Type B pancreatic cell (in vitro differentiated cells): Measurements from ENCODE around the gene PARK7. TPM values are rescaled to one million over a fixed set of nuclear protein-coding genes. Genes with fewer than 3 reads are reported as not detected.

Source experiments
- DNase-seq: peaks from one replicate; pipeline ENCODE4 v3.0.0; 2021; ENCODE audit warnings: mixed read lengths; ENCODE audit not compliant: unreplicated experiment; ENCODE audit errors: extremely low spot score
- H3K27ac Mint-ChIP-seq: 2 replicates; pipeline ENCODE4 v1.8.0; 2021; ENCODE audit warnings: mild to moderate bottlenecking, mixed read lengths
- H3K27me3 Mint-ChIP-seq: 2 replicates; pipeline ENCODE4 v1.8.0; 2021; ENCODE audit warnings: mixed read lengths
- H3K36me3 Mint-ChIP-seq: 2 replicates; pipeline ENCODE4 v1.8.0; 2021; ENCODE audit warnings: mixed read lengths
- H3K4me1 Mint-ChIP-seq: one replicate; pipeline ENCODE4 v1.8.0; 2021; ENCODE audit warnings: mixed read lengths; ENCODE audit not compliant: unreplicated experiment
- H3K4me3 Mint-ChIP-seq: 2 replicates; pipeline ENCODE4 v1.8.0; 2021; ENCODE audit warnings: mild to moderate bottlenecking, mixed read lengths
- H3K9me3 Mint-ChIP-seq: 2 replicates; pipeline ENCODE4 v1.8.0; 2021; ENCODE audit warnings: mixed read lengths
- CTCF ChIP-seq: fragments of 200-600 bp; sonication (generic); conservative IDR thresholded peaks from 2 replicates; pipeline ENCODE4 v1.5.0; 2021; ENCODE audit warnings: antibody characterized with exemption, mild to moderate bottlenecking
- total RNA-seq: library from RNA; stranded (reverse); gene quantifications from 2 replicates; pipeline ENCODE4 v1.2.1, GENCODE V29; 2021; ENCODE audit warnings: low replicate concordance

The PARK7 gene
- total RNA-seq, 1 donor from 2014 or later = 279 TPM

- Mint-ChIP-seq H3K9me3 (no peaks in the 10 kb centered on the region), H3K27me3 (peaks cover 37% of the 10 kb centered on the region), H3K27ac (no peak overlapping the region), H3K4me3 (no peak overlapping the region), H3K36me3 (no peaks in the 10 kb centered on the region), H3K4me1 (no peaks in the 10 kb centered on the region)
- DNase-seq = no peak
- no peak for TF ChIP-seq CTCF
These were observed 30.7 kb upstream of the PARK7 start for GRCh38 chr1:7930645-7931445.

- H3K27me3 Mint-ChIP-seq = peaks cover 34% of the 10 kb centered on the region
- no peak for TF ChIP-seq CTCF
- no peaks in the 10 kb centered on the region for H3K36me3 Mint-ChIP-seq
- no peak for DNase-seq
- no peak overlapping the region for H3K4me3 Mint-ChIP-seq
- no peaks in the 10 kb centered on the region for H3K4me1 Mint-ChIP-seq
- H3K9me3 Mint-ChIP-seq = no peaks in the 10 kb centered on the region
- no peak overlapping the region for H3K27ac Mint-ChIP-seq
These were observed 30.1 kb upstream of the PARK7 start for GRCh38 chr1:7931446-7931812.

GRCh38 chr1:7932524-7933138 lies 28.9 kb upstream of the PARK7 start:
- Mint-ChIP-seq H3K9me3 (no peaks in the 10 kb centered on the region), H3K27ac (no peak overlapping the region), H3K36me3 (no peaks in the 10 kb centered on the region), H3K27me3 (peaks cover 27% of the 10 kb centered on the region), H3K4me3 (no peak overlapping the region), H3K4me1 (no peaks in the 10 kb centered on the region)
- TF ChIP-seq CTCF = no peak
- DNase-seq = no peak

GRCh38 chr1:7938070-7938469 lies 23.4 kb upstream of the PARK7 start:
- Mint-ChIP-seq H3K4me1 (no peaks in the 10 kb centered on the region), H3K27me3 (peaks cover 63% of the 10 kb centered on the region), H3K36me3 (no peaks in the 10 kb centered on the region), H3K27ac (no peak overlapping the region), H3K4me3 (no peak overlapping the region), H3K9me3 (no peaks in the 10 kb centered on the region)
- DNase-seq = no peak
- no peak for TF ChIP-seq CTCF

- no peak for DNase-seq
- H3K36me3 Mint-ChIP-seq = no peaks in the 10 kb centered on the region
- no peaks in the 10 kb centered on the region for H3K9me3 Mint-ChIP-seq
- H3K27me3 Mint-ChIP-seq = peaks cover 69% of the 10 kb centered on the region
- no peak overlapping the region for H3K27ac Mint-ChIP-seq
- TF ChIP-seq CTCF = no peak
- no peaks in the 10 kb centered on the region for H3K4me1 Mint-ChIP-seq
- no peak overlapping the region for H3K4me3 Mint-ChIP-seq
These were observed 21.5 kb upstream of the PARK7 start for GRCh38 chr1:7940034-7940433.
